AG09319 (cell line): ENCODE results near the gene CHD9.

Experiments
- DNase-seq: peaks from one replicate; pipeline ENCODE4 v3.0.0-alpha.2; 2010; ENCODE audit warnings: low read depth; ENCODE audit errors: extremely low read depth
- CTCF ChIP-seq: IDR thresholded peaks from 2 replicates; pipeline ENCODE4 v1.5.1; 2011; ENCODE audit warnings: low read depth, mild to moderate bottlenecking, inconsistent platforms, low read length, moderate library complexity

Gene CHD9

GRCh38 chr16:53130159-53131049 is 75.6 kb downstream of the CHD9 start:
- DNase-seq = peak; percentile 91
- TF ChIP-seq CTCF = peak; percentile 41

- no peak for TF ChIP-seq CTCF
- no peak for DNase-seq
These were observed 76.2 kb downstream of the CHD9 start for GRCh38 chr16:53131050-53131362.

- no peak for TF ChIP-seq CTCF
- DNase-seq = no peak
These were observed 76.7 kb downstream of the CHD9 start for GRCh38 chr16:53131363-53132071.

- no peak for TF ChIP-seq CTCF
- DNase-seq = no peak
These were observed 77.6 kb downstream of the CHD9 start for GRCh38 chr16:53132406-53132805.

GRCh38 chr16:53135329-53135728 is 80.5 kb downstream of the CHD9 start:
- no peak for TF ChIP-seq CTCF
- no peak for DNase-seq

GRCh38 chr16:53142823-53143568 is 88.2 kb downstream of the CHD9 start:
- DNase-seq = no peak
- no peak for TF ChIP-seq CTCF
